Measurements from ENCODE around the gene CNPY4.

DNA sequence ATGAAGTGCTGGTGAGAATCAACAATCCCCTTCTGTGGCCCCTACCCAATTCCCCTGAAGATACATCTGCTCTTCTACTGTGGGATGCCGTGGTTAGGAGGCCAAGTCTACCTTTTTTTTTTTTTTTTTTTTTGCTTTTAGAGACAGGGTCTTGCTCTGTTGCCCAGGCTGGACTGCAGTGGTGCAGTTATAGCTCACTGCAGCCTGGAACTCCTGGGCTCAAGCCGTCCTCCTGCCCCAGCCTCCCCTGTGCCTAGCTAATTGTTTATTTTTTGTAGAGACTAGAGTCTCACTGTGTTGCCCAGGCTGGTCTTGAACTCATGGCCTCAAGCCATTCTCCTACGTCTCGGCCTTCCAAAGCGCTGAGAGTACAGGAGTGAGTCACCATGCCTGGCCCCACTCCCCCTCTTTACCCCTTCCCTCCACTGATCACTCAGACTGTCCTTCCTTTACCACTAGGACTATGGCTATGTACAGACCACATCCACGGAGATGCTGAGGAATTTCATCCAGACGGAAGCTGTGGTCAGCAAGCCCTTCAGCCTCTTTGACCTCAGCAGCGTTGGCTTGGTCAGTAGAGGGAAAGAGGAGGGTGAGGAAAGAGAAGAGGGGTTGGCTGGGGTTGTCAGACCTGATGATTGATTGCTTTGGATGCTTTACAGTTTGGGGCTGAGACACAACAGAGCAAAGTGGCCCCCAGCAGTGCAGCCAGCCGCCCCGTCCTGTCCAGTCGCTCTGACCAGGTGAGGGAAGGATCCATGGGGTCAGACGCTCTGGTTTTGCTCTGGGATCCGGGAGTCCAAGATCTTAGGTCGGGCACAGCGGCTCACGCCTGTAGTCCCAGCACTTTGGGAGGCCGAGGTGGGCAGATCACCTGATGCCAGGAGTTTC lies 16.2 kb upstream of the CNPY4 start:
- TF ChIP-seq, protein P1, sequence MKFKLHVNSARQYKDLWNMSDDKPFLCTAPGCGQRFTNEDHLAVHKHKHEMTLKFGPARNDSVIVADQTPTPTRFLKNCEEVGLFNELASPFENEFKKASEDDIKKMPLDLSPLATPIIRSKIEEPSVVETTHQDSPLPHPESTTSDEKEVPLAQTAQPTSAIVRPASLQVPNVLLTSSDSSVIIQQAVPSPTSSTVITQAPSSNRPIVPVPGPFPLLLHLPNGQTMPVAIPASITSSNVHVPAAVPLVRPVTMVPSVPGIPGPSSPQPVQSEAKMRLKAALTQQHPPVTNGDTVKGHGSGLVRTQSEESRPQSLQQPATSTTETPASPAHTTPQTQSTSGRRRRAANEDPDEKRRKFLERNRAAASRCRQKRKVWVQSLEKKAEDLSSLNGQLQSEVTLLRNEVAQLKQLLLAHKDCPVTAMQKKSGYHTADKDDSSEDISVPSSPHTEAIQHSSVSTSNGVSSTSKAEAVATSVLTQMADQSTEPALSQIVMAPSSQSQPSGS (IDR thresholded peaks at IDR 0.05; ENCODE audit: low read length), result no peak
- TF ChIP-seq POLR2A (IDR thresholded peaks at IDR 0.05; ENCODE audit: low read depth, low read length), result no peak
- TF ChIP-seq, protein P2, sequence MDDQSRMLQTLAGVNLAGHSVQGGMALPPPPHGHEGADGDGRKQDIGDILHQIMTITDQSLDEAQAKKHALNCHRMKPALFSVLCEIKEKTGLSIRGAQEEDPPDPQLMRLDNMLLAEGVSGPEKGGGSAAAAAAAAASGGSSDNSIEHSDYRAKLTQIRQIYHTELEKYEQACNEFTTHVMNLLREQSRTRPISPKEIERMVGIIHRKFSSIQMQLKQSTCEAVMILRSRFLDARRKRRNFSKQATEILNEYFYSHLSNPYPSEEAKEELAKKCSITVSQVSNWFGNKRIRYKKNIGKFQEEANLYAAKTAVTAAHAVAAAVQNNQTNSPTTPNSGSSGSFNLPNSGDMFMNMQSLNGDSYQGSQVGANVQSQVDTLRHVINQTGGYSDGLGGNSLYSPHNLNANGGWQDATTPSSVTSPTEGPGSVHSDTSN (IDR thresholded peaks at IDR 0.05; ENCODE audit: insufficient replicate concordance, low read depth, low read length), result peak; percentile 33
- TF ChIP-seq, protein P3, sequence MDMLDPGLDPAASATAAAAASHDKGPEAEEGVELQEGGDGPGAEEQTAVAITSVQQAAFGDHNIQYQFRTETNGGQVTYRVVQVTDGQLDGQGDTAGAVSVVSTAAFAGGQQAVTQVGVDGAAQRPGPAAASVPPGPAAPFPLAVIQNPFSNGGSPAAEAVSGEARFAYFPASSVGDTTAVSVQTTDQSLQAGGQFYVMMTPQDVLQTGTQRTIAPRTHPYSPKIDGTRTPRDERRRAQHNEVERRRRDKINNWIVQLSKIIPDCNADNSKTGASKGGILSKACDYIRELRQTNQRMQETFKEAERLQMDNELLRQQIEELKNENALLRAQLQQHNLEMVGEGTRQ (IDR thresholded peaks at IDR 0.05; ENCODE audit: borderline replicate concordance, low read depth, low read length), result no peak
- no peak for TF ChIP-seq FOS (IDR thresholded peaks at IDR 0.05; ENCODE audit: borderline replicate concordance, extremely low read depth, insufficient read length)
- TF ChIP-seq, protein P4, sequence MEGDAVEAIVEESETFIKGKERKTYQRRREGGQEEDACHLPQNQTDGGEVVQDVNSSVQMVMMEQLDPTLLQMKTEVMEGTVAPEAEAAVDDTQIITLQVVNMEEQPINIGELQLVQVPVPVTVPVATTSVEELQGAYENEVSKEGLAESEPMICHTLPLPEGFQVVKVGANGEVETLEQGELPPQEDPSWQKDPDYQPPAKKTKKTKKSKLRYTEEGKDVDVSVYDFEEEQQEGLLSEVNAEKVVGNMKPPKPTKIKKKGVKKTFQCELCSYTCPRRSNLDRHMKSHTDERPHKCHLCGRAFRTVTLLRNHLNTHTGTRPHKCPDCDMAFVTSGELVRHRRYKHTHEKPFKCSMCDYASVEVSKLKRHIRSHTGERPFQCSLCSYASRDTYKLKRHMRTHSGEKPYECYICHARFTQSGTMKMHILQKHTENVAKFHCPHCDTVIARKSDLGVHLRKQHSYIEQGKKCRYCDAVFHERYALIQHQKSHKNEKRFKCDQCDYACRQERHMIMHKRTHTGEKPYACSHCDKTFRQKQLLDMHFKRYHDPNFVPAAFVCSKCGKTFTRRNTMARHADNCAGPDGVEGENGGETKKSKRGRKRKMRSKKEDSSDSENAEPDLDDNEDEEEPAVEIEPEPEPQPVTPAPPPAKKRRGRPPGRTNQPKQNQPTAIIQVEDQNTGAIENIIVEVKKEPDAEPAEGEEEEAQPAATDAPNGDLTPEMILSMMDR (IDR thresholded peaks at IDR 0.05 in 2 of 3, conservative IDR thresholded peaks at IDR 0.05 in 1 of 3; ENCODE audit: control insufficient read depth in 2 of 3, extremely low read depth in 1 of 3, insufficient read depth in 1 of 3, low read depth in 3 of 3, low read length in 3 of 3), result no peak
- no peak for TF ChIP-seq KAT2A (conservative IDR thresholded peaks at IDR 0.05; ENCODE audit: control insufficient read depth, low read depth, low read length)
- no peak for TF ChIP-seq POLR2AphosphoS5 (IDR thresholded peaks at IDR 0.05; ENCODE audit: low read length)
- TF ChIP-seq POLR2AphosphoS2 (IDR thresholded peaks at IDR 0.05; ENCODE audit: low read depth, low read length), result no peak
- TF ChIP-seq SIX5 (IDR thresholded peaks at IDR 0.05; ENCODE audit: low read depth, low read length, severe bottlenecking), result no peak
- TF ChIP-seq RFX5 (IDR thresholded peaks at IDR 0.05; ENCODE audit: low read depth, low read length), result no peak
- TF ChIP-seq GABPA (IDR thresholded peaks at IDR 0.05; ENCODE audit: low read depth), result no peak

Data from GM12878 (cell line).